NCI-H510A treated with DMSO at 0.1 percent for 48 hours (cell line): ENCODE data around the gene TTC32.
"Not testable (repeated sequence)": the region's sequence is repeated elsewhere in the genome, so short reads cannot be mapped to it uniquely, and the experiment has no call there.

Experiments used
- DNase-seq: peaks from one replicate; lab custom pipeline; 2025; lab: John Stamatoyannopoulos, UW

Gene TTC32

GRCh38 chr2:19901442-19902215, at the start of gene TTC32:
TSS of gene TTC32 (minus strand) at chr2:19901983. CDS start at chr2:19901854, 129 bp downstream.
- DNase-seq: peak; percentile 96

- no peak for DNase-seq
Observed at GRCh38 chr2:19949071-19949470, 47.3 kb upstream of the TTC32 start.

- DNase-seq: no peak
Observed at GRCh38 chr2:19947184-19947940, 45.6 kb upstream of the TTC32 start.

GRCh38 chr2:19944205-19944845, 42.5 kb upstream of the TTC32 start:
- no peak for DNase-seq

DNA sequence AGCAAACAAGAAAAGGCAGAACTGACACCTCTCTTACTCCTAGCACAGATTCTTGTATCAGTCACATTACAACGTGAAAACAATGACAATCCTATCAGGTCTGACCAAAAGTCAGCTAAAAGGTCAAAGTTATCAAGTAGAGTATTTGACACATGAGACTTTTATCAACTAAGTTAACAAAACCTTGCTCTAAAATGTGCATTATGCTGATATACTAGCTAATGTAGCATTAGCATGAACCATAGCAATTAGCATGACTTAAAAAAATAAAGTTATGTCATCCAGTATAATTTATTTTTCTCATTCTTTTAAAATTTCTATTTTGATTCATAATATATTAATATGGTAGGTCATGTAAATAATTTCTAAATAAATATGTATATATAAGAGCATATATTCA, 41.4 kb upstream of the TTC32 start:
- no peak for DNase-seq

DNA sequence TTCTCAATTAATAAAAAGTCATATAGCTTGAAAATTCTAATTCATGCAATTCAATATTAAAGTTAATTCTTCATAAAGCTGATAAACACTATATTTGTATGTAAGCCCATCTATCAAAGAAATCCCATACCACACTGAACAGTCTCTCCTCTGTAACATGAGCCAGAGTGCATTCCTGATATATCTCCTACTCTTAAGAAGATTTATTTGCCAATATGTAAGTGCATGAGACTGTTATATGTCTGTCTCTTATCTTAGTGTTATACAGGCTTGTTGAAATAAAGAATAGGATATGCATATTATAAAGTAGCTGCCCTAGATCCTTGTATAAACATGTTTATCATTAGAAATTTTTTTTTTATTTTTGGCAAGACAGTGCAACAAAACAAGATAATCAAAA, 40.4 kb upstream of the TTC32 start:
- DNase-seq: no peak

GRCh38 chr2:19937004-19937403, 35.2 kb upstream of the TTC32 start:
- DNase-seq: no peak

- no peak for DNase-seq
Observed at GRCh38 chr2:19936203-19936602, 34.4 kb upstream of the TTC32 start.

GRCh38 chr2:19933351-19933981, 31.7 kb upstream of the TTC32 start:
- DNase-seq: no peak

- DNase-seq: no peak
Observed at GRCh38 chr2:19932928-19933327, 31.1 kb upstream of the TTC32 start.

GRCh38 chr2:19929226-19929625, 27.4 kb upstream of the TTC32 start:
- DNase-seq: no peak

DNA sequence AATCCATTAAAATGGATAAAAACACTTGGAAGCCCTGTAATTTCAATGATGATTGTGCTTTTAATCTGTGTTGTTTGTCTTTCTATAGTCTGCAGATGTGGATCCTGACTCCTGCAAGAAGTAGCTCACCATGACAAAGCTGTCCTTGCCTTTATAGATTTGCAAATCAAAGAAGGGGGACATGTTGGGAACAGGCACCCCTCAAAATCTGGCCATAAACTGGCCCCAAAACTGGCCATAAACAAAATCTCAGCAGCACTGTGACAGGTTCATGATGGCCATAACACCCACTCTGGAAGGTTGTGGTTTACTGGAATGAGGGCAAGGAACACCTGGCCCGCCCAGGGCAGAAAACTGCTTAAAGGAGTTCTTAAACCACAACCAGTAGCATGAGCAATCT, 26.0 kb upstream of the TTC32 start:
- not testable (repeated sequence) for DNase-seq

DNA sequence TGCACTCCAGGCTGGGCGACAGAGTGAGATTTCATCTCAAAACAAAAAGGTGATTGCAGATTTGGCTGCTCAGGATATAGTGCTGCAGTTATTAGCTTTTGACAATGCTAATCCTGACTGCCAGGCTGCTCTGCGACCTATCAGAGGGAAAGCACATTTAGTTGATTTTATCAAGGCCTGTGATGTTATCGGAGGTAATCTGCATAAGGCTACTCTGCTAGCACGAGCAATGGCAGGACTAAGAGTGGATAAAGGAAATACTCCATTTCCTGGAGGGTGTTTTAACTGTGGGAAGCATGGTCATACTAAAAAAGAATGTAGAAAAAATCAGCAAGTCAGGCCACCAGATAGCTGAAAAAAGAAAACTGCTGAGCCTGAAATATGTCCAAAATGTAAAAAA, 22.7 kb upstream of the TTC32 start:
- DNase-seq: not testable (repeated sequence)

- not testable (repeated sequence) for DNase-seq
Observed at GRCh38 chr2:19922188-19922587, 20.4 kb upstream of the TTC32 start.

GRCh38 chr2:19916385-19916950, 14.7 kb upstream of the TTC32 start:
- no peak for DNase-seq

- DNase-seq: no peak
Observed at GRCh38 chr2:19914266-19914975, 12.6 kb upstream of the TTC32 start.

GRCh38 chr2:19911808-19912509, 10.2 kb upstream of the TTC32 start:
- no peak for DNase-seq

DNA sequence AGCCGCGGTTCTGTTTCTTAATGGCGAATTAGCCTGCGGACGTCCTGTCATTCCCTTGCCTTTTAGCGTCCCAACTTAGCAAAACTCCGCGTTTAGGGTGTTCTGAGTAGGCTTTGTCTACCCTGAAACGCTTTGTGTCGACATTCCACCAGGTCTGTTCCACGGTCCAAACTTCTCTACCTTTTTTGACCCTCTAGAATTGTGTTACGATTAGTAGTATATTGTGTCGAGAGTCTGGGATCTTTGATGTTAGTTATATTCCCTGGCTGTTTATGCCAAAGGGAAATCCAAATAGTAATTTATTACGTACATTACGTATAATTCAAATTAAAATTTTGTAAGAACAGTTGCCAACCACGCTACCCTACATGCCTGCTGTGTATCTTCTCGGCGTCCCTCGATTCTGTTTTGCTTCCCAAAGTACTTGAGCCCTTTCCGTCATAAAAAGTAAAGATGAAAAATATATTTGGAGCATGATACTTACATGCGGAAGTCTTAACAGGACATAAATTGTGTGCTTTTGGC, 495 bp upstream of the TTC32 start:
- DNase-seq: no peak

DNA sequence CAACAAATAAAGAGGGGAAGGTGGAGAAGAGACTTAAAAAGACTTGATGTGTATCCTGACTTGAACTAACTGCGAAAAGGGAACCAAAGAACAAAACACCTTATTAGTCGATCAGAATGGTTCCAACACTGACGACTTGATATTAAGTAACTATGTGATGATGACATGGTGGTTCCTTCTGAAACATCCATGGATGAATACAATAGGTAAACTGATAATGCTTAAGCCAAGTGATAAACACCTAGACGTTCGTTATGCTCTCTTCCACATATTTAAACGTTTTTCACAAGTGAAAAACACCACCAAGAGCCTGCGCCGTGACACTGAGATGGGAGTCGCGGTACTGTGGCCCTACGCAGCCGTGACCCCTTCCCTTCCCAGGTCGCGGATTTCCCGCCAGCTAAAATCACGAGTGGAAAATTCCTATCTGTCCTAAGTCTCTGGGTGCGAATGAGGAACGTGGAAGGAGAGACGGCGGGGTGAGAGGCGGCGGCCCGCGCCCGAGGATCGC, 797 bp downstream of the TTC32 start:
- no peak for DNase-seq
